HG02973 (cell line): ENCODE data around the gene HSPA14.
"Not testable (repeated sequence)": the region's sequence is repeated elsewhere in the genome, so short reads cannot be mapped to it uniquely, and the experiment has no call there.

Source experiments
- ATAC-seq: cut with Tn5 transposase; IDR thresholded peaks from one replicate; pipeline ENCODE4 v1.9.1; 2021; ENCODE audit warnings: moderate library complexity; ENCODE audit not compliant: unreplicated experiment

HSPA14 gene

DNA sequence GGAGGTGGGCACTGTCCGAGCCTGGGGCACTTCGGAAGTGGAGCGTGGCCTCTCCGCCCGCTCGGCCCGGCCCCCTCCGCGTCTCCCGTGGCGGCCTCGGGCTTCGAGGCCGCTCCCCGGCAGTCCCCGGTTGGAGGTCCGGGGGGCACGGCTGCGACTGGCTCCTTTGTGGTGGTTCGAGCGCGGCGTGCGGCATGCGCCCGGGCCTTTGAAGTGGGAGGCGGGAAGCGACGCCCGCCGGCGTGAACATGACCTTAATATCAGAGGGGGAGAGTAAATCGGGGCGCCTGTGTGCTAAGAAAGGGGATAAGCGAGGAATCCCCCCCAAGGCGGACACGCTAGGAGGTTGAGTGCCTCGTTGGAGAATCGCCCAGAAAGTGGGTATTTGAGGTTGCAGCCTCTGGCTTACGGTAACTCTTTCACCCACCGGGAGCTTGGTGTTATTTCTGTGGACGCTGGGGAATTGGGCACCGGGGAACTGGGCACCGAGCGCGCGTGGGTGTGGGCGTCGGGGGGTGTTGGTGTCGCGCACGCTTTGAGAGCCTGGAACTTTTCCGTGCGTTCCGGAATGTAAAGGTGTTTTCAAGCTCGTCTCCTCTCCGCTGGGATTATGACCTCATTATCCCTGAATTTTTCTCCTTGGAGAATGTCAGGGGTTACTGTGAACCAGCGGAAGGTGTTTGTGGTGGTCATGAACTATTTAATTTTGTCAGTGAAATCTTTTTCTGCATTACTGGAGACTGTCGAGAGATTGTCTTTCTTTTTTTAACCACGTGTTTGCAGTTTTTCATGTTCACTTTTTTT is 41.2 kb downstream of the HSPA14 start:
- peak; percentile 15 for ATAC-seq

DNA sequence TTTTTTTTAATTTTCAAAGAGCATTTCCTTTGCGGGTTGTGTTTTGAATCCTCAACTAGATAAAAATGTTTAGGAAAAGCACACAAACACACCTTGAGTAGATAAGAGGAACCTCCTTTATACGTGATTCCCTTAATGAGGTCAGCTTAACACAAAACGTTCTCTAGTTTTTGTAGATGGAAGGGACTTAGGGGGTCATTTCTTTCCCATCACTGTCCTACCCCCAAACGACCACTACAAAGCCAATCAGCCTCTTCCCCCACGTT is 41.8 kb downstream of the HSPA14 start:
- ATAC-seq = no peak

DNA sequence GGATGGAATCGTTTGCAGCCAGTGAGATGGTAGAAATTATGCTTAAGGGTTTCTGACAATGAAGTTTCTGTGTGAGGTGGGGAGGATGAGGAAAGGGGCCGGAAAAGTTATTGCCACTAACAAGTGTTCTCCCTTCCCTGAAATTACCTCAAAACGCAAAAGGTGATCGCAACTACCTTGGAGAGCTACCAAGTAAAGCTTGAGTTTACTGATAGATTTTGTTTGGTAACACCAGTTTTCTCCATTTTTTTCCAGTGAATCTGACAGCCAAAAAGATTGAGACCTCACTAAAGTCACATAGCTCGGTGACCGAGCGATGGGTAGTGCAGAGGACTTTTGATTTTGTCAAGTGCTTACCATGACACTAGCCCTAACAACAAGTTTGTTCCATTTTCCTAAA is 42.1 kb downstream of the HSPA14 start:
- no peak for ATAC-seq

DNA sequence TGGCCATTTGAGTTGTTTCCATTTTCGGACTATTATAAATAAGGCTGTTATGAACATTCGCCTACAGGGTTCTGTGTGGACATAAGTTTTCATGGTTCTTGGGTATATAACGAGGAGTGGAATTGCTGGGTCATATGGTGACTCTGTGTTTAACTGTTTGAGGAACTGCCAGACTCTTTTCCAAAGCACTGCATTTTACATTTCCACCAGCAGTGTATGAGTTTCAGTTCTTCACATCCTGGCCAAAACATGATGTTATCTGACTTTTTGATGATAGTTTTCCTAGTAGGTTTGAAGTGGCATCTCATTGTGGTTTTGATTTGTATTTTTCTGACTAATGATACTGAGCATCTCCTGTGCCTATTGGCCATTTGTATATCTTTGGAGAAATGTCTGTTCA is 46.0 kb downstream of the HSPA14 start:
- ATAC-seq = no peak

DNA sequence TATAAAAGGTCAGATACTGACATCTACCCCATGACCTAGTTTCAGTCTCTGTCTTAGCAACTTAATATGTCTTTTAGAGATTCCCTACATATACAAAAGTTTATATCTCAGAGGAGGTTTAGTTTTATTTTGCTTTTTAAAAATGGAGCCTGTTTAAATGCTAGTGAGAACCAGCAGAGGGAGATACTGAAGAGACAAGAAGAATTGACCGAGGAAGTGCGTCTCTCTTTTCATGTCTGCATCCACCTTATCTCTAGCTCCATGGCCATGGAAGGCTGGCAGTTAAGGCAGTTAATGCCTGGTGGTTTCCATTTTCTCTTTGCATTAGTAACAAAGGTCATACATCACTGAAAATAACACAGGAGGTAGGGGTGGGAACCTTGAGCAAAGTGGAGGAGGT is 51.2 kb downstream of the HSPA14 start:
- no peak for ATAC-seq

DNA sequence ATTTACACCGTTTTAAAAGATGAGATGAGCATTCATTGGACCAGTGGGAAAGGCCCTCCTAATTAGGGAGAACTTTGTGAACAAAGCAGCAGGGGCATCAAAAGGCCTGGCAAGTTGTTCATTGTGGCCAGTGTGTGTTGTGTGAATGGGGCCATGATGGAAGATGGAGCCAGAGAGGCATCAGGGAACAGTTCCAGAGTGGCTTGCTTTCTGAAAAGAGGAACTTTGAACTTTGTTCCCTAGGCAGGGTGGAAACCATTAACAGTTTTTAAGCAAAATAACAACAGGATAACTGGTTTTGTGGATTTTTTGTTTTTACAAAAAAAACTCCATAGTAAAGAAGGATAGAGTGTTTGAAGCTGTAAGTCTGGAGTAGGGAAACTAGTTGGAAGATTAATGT is 53.0 kb downstream of the HSPA14 start:
- ATAC-seq = no peak

DNA sequence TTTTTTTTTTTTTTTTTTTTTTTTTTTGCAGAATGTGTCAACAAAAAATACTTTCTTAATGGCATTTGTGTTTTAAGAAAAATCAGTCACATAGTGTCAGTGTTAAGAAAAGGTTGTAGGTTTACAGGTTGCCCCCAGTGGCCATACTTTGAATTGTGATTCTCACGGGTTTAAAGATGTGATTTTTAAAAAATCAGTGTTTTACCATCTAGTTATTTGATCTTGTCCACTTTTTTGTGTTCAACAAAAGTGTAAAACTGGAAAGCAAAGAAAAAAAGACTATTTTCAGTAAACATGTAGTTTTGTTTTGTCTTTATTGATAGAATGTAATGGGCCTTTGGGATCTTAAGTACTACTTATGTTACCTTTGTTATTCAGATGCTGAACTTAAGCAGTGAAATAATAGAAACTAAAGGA is 66.2 kb downstream of the HSPA14 start:
- no peak for ATAC-seq

DNA sequence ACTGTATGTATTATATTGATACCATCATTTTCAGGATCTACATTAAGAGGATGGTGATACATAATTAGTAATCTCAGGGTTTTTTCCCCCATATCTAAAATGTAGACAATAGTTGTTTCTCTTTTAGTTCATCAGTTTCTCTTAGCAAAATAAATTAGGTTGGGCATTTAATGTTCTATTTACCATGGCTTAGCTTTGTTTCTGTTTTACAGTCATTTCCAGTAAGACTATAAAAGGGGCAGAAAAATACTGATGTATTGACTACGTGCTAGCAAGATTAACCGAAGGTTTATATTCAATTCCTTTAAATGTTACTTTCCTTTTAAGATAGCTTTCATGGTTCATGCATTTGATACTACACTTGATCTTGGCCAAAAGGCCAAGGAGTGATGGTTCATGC is 66.8 kb downstream of the HSPA14 start:
- no peak for ATAC-seq

DNA sequence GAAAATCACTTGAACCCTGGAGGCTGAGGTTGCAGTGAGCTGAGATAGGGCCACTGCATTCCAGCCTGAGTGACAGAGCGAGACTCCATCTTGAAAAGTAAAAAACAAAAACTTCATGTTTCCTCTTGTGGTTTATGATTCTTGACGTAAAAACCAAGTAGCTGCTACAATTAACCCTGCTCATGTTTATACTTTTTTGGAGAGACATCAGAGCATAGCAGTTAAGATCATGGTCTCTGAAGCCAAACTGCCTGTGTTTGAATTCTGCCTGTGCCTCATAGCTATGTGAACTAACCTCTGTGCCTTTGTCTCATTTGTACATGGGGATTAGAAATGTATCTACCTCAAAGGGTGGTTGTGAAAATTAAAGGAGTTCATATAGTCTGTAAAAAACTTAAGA is 67.8 kb downstream of the HSPA14 start:
- no peak for ATAC-seq

DNA sequence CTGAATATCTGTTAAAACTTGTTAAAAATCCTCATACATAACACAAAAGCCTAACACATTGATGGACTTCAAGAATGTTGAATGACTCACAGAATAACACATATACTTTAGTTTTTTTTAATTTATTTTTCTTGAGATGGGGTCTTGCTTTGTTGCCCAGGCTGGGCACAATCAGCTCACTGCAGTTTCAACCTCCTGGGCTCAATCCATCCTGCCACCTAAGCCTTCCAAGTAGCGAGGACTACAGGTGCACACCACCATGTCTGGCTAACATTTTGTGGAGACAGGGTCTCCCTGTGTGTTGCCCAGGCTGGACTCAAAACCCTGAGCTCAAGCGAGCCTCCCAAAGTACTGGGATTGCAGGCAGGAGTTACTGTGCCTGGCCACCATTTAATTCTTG is 68.7 kb downstream of the HSPA14 start:
- ATAC-seq = no peak

DNA sequence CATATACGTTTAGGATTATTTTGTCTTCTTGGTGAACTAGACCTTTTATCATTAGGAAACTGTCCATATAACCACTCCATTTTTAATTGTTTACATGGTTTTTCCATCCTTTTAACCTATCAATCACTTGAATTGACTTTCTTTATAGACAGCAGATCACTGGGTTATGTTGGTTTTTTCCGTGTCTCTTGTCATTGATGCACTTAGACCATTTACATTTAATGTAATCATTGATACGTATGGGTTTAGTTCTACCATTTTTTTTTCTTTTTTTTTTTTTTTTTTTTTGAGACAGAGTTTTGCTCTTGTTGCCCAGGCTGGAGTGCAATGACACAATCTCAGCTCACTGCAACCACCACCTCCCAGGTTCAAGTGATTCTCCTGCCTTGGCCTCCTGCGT is 69.5 kb downstream of the HSPA14 start:
- not testable (repeated sequence) for ATAC-seq

DNA sequence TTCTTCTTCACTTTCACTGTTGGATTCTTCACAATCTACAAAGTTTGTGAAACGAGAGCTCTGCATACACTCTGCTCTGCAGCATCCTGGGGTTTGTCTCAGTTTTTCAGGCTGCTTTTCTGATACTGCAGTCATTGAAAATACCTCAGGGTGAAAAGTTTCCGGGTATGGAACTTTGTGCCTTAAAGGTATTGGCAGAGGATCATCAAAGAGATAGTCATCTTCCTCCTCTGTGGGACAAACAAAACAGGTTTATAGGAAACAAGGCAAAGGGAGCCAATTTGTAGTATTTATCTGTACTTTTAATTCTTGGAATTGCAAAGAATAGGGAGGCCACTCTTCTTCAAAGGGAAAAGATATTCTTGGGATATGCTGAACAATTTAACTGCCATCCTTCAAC is 71.0 kb downstream of the HSPA14 start:
- no peak for ATAC-seq

DNA sequence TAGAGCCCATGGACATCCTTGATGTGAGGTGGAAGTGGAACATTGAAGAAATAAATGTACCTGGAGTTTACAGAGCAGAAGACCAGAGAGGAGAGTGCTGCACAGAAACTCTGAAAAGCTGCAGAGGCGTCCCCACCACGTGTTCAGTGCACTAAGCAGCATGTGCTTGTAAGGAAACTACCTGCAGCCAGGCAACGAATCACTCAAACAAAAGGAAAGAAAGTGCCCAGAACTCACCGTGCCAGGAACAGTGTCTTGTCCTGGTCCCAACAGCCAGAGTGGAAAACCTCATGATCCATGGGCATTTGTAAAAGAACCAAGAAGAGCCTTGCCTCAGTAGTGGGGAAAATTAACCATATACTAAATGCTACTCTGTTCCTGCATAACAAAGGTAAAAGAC is 72.8 kb downstream of the HSPA14 start:
- no peak for ATAC-seq

DNA sequence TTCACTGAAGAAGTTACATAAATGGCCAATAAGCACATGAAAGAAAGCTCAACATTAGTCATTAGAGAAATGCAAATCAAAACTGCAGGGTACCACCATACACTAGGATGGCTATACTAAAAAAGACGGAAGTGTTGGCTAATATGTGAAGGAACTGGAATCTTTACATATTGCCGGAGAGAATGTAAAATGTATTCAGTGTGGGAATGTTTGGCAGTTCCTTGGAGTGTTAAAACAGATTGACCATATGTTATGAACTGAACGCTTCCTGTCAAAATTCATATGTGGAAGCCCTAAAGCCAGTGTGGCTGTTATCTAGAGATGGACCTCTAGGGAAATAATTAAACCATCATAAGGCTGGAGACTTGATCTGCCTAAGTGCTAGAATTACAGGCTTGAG is 73.7 kb downstream of the HSPA14 start:
- ATAC-seq = no peak

DNA sequence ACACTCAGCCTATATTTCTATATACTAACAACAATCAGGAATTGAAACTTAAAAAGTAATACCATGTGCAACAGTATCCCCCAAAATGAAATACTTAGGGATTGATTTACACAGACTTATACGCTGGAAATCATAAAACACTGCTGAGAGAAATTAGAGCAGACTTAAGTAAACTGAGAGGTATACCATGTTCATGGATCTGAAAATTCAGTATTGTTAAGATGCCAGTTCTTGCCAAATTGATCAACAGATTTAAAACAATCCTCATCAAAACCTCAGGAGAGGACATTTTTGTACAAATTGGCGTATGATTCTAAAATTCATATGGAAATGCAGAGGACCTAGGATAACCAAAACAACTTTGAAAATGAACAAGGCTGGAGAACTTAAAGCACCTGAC is 78.5 kb downstream of the HSPA14 start:
- no peak for ATAC-seq

DNA sequence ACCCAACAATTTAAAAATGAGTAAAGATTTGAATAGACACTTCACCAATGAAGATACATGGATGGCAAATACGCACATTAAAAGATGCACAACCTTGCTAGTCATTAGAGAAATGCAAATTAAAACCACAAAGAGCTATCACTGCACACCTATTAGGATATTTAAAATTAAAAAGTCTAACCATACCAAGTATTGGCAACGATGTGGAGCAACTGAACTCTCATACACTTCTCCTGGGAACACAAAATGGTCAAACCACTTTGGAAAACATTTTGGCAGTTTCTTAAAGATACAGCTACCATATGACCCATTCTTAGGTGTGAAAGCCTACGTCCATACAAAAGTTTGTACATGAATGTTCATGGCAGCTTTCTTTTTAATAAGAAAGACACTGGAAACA is 79.7 kb downstream of the HSPA14 start:
- ATAC-seq = no peak

DNA sequence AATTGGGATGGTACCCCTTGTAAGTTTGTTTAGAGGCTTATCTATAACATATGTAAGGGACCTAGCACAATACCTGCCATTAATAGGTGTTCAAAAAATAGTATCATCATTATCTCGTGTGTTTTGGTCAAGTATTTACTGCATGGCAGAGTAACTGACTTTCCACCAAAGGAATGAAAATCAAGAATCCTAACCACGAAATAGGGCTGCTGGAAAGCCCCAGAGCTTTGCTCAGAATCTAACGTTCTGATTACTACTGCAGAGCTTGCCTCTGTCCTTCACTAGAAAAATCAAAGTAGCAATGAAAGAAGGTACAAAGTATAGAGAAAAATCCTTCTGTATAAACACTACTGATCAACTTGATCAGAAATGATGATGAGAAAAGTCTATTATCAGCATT is 80.9 kb downstream of the HSPA14 start:
- no peak for ATAC-seq
